Measurements from ENCODE around the gene FBXO28.

DNA sequence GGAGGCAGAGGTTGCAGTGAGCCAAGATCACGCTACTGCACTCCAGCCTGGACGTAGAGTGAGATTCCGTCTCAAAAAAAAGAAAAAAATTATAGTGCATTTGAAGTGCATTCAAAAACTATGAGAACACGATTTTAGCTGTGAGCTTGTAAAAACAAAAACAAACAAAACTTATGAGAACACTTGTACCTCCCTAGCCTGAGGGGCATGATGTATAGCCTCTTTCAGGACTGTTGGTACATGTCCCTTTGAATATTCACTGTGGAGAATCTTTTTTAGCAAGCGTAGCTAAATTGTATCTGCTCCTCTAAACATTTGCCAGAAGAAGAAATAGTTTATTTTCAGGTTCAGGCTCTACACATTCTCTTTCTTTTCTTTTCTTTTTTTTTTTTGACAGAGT lies 59.6 kb downstream of the FBXO28 start:
- TF ChIP-seq, protein P1, sequence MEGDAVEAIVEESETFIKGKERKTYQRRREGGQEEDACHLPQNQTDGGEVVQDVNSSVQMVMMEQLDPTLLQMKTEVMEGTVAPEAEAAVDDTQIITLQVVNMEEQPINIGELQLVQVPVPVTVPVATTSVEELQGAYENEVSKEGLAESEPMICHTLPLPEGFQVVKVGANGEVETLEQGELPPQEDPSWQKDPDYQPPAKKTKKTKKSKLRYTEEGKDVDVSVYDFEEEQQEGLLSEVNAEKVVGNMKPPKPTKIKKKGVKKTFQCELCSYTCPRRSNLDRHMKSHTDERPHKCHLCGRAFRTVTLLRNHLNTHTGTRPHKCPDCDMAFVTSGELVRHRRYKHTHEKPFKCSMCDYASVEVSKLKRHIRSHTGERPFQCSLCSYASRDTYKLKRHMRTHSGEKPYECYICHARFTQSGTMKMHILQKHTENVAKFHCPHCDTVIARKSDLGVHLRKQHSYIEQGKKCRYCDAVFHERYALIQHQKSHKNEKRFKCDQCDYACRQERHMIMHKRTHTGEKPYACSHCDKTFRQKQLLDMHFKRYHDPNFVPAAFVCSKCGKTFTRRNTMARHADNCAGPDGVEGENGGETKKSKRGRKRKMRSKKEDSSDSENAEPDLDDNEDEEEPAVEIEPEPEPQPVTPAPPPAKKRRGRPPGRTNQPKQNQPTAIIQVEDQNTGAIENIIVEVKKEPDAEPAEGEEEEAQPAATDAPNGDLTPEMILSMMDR (IDR thresholded peaks at IDR 0.05 in 2 of 3, conservative IDR thresholded peaks at IDR 0.05 in 1 of 3; ENCODE audit: borderline replicate concordance in 1 of 3, insufficient read depth in 1 of 3, low read depth in 2 of 3, low read length in 2 of 3): no peak
- TF ChIP-seq EZH2 (IDR thresholded peaks at IDR 0.05) (no peak), YY1 (IDR thresholded peaks at IDR 0.05; ENCODE audit: extremely low read depth, insufficient replicate concordance, low read depth, low read length) (no peak), MAX (IDR thresholded peaks at IDR 0.05) (no peak), POLR2A (IDR thresholded peaks at IDR 0.05; ENCODE audit: borderline replicate concordance, extremely low read depth, insufficient read depth, insufficient read length) (no peak), CEBPB (IDR thresholded peaks at IDR 0.05; ENCODE audit: low read depth) (no peak), POLR2AphosphoS5 (IDR thresholded peaks at IDR 0.05; ENCODE audit: low read depth, low read length) (no peak), JUND (IDR thresholded peaks at IDR 0.05) (no peak), RAD21 (IDR thresholded peaks at IDR 0.05; ENCODE audit: low read depth) (no peak)
- TF ChIP-seq, protein P2, sequence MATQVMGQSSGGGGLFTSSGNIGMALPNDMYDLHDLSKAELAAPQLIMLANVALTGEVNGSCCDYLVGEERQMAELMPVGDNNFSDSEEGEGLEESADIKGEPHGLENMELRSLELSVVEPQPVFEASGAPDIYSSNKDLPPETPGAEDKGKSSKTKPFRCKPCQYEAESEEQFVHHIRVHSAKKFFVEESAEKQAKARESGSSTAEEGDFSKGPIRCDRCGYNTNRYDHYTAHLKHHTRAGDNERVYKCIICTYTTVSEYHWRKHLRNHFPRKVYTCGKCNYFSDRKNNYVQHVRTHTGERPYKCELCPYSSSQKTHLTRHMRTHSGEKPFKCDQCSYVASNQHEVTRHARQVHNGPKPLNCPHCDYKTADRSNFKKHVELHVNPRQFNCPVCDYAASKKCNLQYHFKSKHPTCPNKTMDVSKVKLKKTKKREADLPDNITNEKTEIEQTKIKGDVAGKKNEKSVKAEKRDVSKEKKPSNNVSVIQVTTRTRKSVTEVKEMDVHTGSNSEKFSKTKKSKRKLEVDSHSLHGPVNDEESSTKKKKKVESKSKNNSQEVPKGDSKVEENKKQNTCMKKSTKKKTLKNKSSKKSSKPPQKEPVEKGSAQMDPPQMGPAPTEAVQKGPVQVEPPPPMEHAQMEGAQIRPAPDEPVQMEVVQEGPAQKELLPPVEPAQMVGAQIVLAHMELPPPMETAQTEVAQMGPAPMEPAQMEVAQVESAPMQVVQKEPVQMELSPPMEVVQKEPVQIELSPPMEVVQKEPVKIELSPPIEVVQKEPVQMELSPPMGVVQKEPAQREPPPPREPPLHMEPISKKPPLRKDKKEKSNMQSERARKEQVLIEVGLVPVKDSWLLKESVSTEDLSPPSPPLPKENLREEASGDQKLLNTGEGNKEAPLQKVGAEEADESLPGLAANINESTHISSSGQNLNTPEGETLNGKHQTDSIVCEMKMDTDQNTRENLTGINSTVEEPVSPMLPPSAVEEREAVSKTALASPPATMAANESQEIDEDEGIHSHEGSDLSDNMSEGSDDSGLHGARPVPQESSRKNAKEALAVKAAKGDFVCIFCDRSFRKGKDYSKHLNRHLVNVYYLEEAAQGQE (IDR thresholded peaks at IDR 0.05; ENCODE audit: low read depth): no peak

Measured in HCT116 (cell line).